GM12872 (cell line): ENCODE data around the gene POLDIP2.

ENCODE experiments used
- CTCF ChIP-seq: IDR thresholded peaks from 3 replicates; pipeline ENCODE4 v1.5.1; 2011; ENCODE audit warnings: low read depth, mild to moderate bottlenecking, low read length, moderate library complexity; ENCODE audit not compliant: insufficient read depth

POLDIP2 gene

GRCh38 chr17:28333083-28333746 is 24.1 kb downstream of the POLDIP2 start:
- no peak for TF ChIP-seq CTCF

GRCh38 chr17:28331891-28332420 is 25.4 kb downstream of the POLDIP2 start:
- TF ChIP-seq CTCF = no peak

- TF ChIP-seq CTCF = no peak
These were observed 26.7 kb downstream of the POLDIP2 start for GRCh38 chr17:28330671-28331070.

- TF ChIP-seq CTCF = no peak
These were observed 29.0 kb downstream of the POLDIP2 start for GRCh38 chr17:28328325-28328724.

GRCh38 chr17:28327709-28328108 is 29.6 kb downstream of the POLDIP2 start:
- TF ChIP-seq CTCF = no peak

GRCh38 chr17:28327031-28327607 is 30.2 kb downstream of the POLDIP2 start:
- no peak for TF ChIP-seq CTCF

- no peak for TF ChIP-seq CTCF
These were observed 31.2 kb downstream of the POLDIP2 start for GRCh38 chr17:28326114-28326513.
